SJSA1 (cell line): Measurements from ENCODE around the gene LDAH. TPM values are rescaled to one million over a fixed set of nuclear protein-coding genes. Genes with fewer than 3 reads are reported as not detected.

Source experiments
- DNase-seq, 2 experiments: peaks; one replicate each; pipeline ENCODE4 v3.0.0-alpha.2; 2015 to 2020; ENCODE audit warnings: low spot score in 2 of 2, low read depth in 1 of 2
- H3K27ac ChIP-seq: fragments of 250-450 bp; sonication (Bioruptor Pico); 2 replicates; pipeline ENCODE4 v1.5.1; 2020; ENCODE audit warnings: mild to moderate bottlenecking, moderate library complexity
- H3K27me3 ChIP-seq: fragments of 250-450 bp; sonication (Bioruptor Pico); replicated peaks from 2 replicates; pipeline ENCODE4 v1.5.1; 2020; ENCODE audit warnings: mild to moderate bottlenecking, moderate library complexity
- H3K36me3 ChIP-seq: fragments of 250-450 bp; sonication (Bioruptor Pico); 2 replicates; pipeline ENCODE4 v1.5.1; 2020; ENCODE audit warnings: mild to moderate bottlenecking
- H3K4me1 ChIP-seq: fragments of 250-450 bp; sonication (Bioruptor Pico); replicated peaks from 2 replicates; pipeline ENCODE4 v1.6.1; 2021; ENCODE audit warnings: mild to moderate bottlenecking
- H3K4me3 ChIP-seq: fragments of 250-450 bp; sonication (Bioruptor Pico); 2 replicates; pipeline ENCODE4 v1.5.1; 2020; ENCODE audit warnings: mild to moderate bottlenecking
- H3K9me3 ChIP-seq: fragments of 250-450 bp; sonication (Bioruptor Pico); replicated peaks from 2 replicates; pipeline ENCODE4 v1.5.1; 2020; ENCODE audit warnings: mild to moderate bottlenecking
- total RNA-seq: library from RNA; depleted of rRNA; stranded (reverse); fragments of >200 nt; shearing (Covaris generic); gene quantifications from 2 replicates; pipeline ENCODE4 v1.2.3, GENCODE V29; 2014

The LDAH gene
- total RNA-seq, 1 experiment from 2014 or later, result 28.2 TPM

DNA sequence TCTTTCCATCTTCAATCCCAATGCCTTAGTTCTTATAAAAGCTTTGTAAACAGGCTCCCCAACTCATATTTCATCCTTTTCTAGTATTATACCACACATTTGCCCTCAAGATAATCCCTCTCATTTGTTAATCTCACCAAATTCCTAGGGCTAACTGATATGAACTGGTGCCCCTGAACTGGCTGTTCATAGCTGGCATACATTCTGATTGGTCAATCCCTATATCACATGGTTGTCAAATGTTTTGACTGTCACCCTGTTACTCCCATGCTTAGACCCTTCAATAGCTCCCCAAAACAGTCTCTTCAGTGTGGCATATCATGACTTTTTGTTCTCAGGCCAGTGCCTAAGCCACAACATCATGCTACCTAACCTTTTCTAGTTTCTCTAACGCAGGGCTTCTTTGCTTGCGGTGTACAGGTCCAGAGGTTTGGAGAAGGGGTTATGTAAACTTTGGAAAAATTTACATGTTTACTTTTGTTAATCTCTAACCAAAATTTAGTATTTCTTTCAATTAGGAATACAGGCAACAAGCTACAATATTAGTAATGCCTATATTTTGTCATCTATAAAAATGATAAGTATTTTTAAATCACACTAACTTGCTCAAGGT, 125.5 kb downstream of the LDAH start:
- no peaks in the 10 kb centered on the region for H3K9me3 ChIP-seq
- no peak overlapping the region for H3K27ac ChIP-seq
- no peak overlapping the region for H3K4me3 ChIP-seq
- H3K36me3 ChIP-seq, result peaks cover 5% of the 10 kb centered on the region; the same call in 1 of the 2 replicates
- no peak for DNase-seq
- H3K4me1 ChIP-seq, result peaks cover 23% of the 10 kb centered on the region
- no peaks in the 10 kb centered on the region for H3K27me3 ChIP-seq

DNA sequence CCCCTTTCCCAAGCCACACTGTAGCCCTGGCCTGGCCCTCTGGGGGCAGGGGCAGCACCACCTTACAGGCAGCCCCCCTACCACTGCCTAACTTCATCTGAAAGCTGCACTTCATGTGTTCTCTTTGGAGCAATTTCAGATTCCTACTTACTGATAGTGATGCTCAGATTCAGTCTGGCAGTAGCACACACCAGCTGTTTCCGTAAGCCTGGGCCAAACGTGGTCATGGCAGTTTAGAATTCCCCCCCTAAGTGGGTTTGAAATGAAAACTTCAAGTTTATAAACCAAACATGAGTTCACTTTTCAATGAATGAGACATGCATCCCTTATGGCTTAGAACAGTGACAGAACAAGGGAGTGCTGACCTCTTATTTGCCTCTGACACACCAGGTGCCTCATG, 126.5 kb downstream of the LDAH start:
- DNase-seq, result no peak
- no peaks in the 10 kb centered on the region for H3K27me3 ChIP-seq
- H3K4me1 ChIP-seq, result peaks cover 21% of the 10 kb centered on the region

DNA sequence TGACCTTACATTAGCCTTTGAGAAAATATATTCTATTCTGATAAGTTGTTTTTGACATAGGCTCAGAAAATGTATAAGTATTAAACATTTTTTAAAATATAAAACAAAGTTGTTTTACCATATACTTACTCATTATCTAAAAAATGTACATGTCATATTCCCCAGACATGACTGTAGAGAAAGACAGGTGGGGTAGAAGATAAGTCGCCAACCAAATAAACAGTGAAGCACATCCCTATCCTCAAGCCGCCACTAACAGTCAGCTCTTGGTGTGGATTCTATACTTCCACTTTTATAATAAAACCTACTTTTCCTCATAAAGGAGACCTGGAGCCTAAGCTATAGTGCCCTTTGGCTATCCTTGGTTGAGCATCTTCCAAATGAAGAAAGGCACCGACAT, 129.6 kb downstream of the LDAH start:
- no peaks in the 10 kb centered on the region for H3K9me3 ChIP-seq
- H3K4me3 ChIP-seq, result no peak overlapping the region
- DNase-seq, result no peak
- no peaks in the 10 kb centered on the region for H3K27me3 ChIP-seq
- H3K4me1 ChIP-seq, result peaks cover 11% of the 10 kb centered on the region
- no peak overlapping the region for H3K27ac ChIP-seq
- H3K36me3 ChIP-seq, result no peaks in the 10 kb centered on the region

More for the DNA sequence above, 126.5 kb downstream of the LDAH start:
- Histone ChIP-seq H3K4me3 (no peak overlapping the region), H3K36me3 (peaks cover 5% of the 10 kb centered on the region; the same call in 1 of the 2 replicates), H3K9me3 (no peaks in the 10 kb centered on the region), H3K27ac (no peak overlapping the region)

DNA sequence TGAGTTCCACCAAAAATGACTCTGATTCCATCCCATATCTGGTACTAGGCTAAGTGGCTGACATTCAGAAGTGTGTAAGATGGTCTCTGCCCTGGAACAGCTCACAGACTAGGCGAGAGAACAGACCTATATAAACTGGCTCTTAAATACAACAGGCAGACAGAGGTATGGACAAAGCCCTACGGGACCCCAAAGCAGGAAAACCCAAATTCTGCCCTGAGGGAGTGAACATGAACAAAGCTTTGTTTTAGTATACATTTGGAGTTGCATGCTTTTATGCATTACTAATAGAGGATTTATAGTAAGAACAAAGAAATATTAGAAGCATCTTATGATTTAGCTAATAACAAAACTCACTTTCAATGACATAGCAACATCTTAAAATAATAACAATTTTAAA, 130.8 kb downstream of the LDAH start:
- Histone ChIP-seq H3K36me3 (no peaks in the 10 kb centered on the region), H3K4me1 (peaks cover 11% of the 10 kb centered on the region), H3K9me3 (no peaks in the 10 kb centered on the region), H3K27ac (no peak overlapping the region), H3K4me3 (no peak overlapping the region), H3K27me3 (no peaks in the 10 kb centered on the region)
- DNase-seq, result no peak

DNA sequence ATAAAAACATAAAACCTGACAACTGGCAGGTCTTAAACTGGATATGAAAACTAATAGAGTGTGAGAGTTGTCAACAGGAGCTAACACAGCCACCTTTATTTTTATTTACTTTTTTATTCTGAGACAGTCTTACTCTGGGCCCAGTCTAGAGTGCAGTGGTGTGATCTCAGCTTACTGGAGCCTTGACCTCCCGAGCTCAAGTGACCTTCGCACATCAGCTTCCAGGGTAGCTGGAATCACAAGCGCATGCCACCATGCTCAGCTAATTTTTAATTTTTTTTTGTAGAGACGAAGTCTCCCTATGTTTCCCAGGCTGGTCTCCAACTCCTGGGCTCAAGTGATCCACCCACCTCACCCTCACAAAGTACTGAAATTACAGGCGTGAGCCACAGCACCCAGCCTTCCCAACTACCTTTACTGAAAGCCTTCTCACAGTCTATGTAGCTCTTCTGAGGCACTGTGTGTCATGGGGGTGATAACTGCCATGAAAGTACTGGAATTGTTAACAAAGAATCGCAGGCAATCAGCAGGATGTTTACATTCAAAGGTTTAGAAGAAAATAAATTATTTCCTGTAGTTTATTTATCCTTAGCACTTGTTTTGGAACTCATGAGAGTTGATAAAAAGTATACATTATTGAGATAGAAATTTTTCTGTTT, 131.7 kb downstream of the LDAH start:
- Histone ChIP-seq H3K36me3 (peaks cover 6% of the 10 kb centered on the region; the same call in 1 of the 2 replicates), H3K9me3 (no peaks in the 10 kb centered on the region), H3K27me3 (no peaks in the 10 kb centered on the region), H3K4me1 (peaks cover 11% of the 10 kb centered on the region), H3K27ac (0 out of 2 replicates have a peak overlapping the region, but pooled peaks have one; percentile 15), H3K4me3 (no peak overlapping the region)
- no peak for DNase-seq

DNA sequence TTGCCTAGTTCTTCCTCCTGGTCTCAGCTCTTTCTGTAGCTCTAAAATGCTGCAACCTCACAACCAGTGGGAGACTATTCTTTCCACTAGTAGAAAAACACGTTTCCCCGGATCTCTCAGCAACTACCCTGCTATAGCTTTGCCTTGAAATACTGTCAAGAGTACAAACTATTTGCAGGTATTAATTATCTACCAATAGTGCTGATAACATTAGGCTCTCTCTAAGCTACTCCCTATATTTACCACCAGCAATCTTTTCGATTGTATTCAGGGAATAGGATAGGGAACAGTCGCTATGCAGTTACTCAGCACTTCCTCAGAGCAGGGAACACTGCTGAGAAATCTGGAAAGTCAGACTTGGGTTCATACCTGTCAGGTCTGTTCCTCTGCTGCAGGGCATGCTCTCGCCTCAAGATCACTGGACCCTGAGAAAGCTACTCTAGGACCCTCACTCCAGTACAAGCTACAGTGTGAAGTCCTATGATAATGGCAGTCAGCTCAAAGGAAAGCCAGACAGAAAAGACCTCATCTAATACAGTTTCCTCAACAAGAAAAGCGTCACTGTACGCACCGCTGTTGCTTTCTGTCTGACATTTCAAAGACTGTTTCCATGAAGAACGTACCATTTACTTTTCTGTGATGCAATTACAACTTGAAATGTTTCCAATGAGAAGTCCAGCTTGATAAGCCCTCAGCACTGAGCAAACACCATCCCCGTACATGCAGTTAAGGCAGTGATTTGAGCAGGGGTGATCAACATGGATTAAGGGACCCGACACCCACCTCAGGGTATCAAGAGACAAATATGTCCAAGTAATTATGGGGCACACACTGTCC, 133.3 kb downstream of the LDAH start:
- Histone ChIP-seq H3K27me3 (no peaks in the 10 kb centered on the region), H3K4me3 (no peak overlapping the region), H3K27ac (no peak overlapping the region), H3K9me3 (no peaks in the 10 kb centered on the region), H3K36me3 (peaks cover 10% of the 10 kb centered on the region; the same call in 1 of the 2 replicates), H3K4me1 (peaks cover 11% of the 10 kb centered on the region)
- DNase-seq, result no peak

DNA sequence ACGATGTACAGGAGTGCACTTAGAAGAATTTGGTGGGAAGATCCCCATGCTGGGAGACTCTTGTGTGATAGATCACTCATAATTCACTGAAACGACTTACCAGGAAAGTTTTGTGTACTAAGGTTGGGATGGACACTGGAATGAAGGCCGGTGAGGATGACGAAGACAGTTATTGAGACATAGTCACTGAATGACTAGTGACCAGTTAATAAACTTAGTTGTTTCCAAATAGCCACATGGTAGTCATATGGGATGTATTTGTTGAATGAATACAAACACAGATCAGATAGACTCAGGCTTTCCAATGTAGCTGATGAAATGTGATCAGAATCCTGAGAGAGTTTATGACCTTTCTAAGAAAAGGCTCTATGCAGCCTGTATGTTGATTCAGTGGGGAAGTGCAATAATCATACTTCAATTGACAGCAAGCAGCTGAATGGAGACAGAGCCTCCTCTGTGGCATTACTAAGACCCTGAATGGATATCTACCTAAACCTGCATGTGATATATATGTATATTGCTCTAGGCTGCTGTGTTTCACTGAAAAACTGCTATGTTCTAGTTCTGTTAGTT, 135.6 kb downstream of the LDAH start:
- H3K36me3 ChIP-seq, result peaks cover 14% of the 10 kb centered on the region; the same call in 1 of the 2 replicates
- no peak for DNase-seq
- H3K27ac ChIP-seq, result no peak overlapping the region
- no peaks in the 10 kb centered on the region for H3K9me3 ChIP-seq
- no peak overlapping the region for H3K4me3 ChIP-seq
- H3K27me3 ChIP-seq, result no peaks in the 10 kb centered on the region
- H3K4me1 ChIP-seq, result peaks cover 11% of the 10 kb centered on the region

DNA sequence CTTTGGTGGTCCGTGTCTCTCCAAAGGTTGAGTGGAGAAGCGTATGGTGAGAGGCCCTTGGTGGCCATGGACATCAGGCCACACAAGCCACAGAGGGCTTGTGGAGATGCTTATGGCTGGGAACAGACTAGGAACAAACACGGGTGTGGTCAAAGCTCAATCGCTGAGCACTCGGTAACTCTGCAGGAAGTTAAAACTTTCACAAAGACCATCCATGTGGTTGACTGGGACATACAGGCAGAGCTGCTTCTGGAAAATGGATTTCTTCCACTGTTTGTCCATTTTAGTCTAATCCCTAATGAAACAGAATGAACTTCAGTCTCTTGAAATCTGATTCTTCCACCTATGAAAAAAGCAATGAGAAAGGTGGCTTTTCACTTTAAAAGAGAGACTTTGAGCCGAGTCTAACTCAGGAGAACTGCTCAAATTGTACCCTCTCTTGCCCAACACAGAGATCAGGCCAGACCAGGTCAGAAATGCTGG, 138.3 kb downstream of the LDAH start:
- Histone ChIP-seq H3K9me3 (no peaks in the 10 kb centered on the region), H3K27ac (no peak overlapping the region), H3K36me3 (peaks cover 14% of the 10 kb centered on the region; the same call in 1 of the 2 replicates), H3K27me3 (no peaks in the 10 kb centered on the region), H3K4me1 (no peaks in the 10 kb centered on the region), H3K4me3 (no peak overlapping the region)
- DNase-seq, result no peak

DNA sequence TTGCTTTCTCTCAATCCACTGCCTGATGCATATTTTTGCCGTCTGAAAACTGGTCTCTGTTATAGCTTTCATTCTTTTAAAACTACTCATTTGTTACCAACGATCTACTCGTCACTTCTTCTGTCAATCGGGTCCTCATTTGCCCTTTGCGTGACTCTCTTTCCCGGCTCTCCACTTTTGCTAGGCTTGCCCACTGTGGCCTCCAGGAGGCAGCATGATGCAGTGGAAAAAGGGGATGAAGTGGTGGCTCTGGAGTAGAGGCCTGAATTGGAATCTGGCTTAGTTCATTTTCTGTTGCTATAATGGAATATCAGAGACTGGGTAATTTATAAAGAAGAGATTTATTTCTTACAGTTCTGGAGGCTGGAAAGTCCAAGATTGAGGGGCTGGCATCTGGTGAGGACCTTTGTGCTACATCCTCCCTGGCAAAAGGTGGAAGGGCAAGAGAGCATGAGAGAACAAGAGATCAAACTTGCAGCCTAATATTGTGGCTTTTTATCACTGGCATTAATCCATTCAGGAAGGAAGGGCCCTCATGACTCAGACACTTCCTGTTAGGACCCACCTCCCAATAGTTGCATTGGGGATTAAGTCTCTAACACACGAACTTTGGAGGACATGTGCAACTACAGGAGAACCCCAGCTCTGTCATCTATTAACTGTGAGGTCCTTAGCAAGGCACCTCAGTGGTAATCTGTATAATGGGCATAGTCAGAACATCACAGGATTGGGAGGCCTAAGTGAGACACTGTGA, 140.6 kb downstream of the LDAH start:
- Histone ChIP-seq H3K4me3 (no peak overlapping the region), H3K4me1 (no peaks in the 10 kb centered on the region), H3K36me3 (peaks cover 14% of the 10 kb centered on the region; the same call in 1 of the 2 replicates), H3K9me3 (no peaks in the 10 kb centered on the region), H3K27me3 (no peaks in the 10 kb centered on the region), H3K27ac (no peak overlapping the region)
- DNase-seq, result no peak

DNA sequence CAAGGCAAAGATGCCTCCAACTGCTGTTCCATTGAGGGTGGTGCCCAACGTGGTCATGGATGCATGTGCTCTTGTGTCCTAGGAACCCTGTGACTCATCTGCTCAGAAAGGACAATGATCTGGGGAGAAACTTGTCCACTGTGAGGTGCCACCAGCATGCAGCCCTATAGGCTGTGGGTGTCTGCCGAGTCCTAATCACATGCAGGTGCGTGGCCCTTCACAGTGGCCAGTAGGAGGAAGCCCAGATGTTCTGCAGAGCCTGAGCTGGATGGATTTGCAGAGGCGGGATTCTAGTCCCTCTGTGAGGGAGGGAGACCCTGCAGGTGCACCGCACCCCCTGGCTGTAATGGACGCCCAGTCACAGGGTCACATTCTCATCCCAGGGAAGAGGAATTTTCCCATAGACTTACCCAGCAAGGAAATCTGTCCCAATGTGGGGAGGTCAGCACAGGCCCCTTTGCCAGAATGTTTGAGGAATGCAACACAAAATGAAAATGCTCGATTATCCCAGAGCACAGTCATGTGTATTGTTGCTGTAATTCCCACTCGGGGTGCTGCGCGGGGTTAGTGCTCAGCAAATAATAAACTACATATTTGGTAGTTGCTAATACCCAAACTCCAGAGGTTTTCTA, 142.0 kb downstream of the LDAH start:
- H3K27me3 ChIP-seq, result no peaks in the 10 kb centered on the region
- H3K27ac ChIP-seq, result no peak overlapping the region
- no peak for DNase-seq
- H3K9me3 ChIP-seq, result no peaks in the 10 kb centered on the region
- no peaks in the 10 kb centered on the region for H3K4me1 ChIP-seq
- peaks cover 7% of the 10 kb centered on the region; the same call in 1 of the 2 replicates for H3K36me3 ChIP-seq
- H3K4me3 ChIP-seq, result no peak overlapping the region

DNA sequence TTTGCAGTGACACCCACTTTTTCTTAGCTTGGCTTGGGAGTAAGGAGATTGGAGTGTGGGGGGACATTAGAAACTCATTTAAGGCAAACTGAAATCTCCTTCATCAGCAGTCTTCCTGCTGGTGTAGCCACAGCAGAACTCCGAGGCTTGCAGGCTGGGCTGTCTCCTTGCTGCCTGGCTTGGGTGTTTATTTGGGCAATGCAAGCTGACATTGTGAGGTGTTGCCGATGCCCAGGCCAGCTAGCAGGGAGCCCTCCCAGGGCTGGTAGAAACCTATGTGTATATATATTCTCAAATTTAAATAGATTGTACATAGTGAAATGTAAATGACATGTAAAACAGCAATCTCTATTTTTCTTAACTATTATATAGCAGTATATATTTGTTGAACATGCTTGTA, 144.1 kb downstream of the LDAH start:
- Histone ChIP-seq H3K4me3 (no peak overlapping the region), H3K27me3 (no peaks in the 10 kb centered on the region), H3K36me3 (peaks cover 4% of the 10 kb centered on the region; the same call in 1 of the 2 replicates), H3K9me3 (no peaks in the 10 kb centered on the region), H3K27ac (no peak overlapping the region), H3K4me1 (no peaks in the 10 kb centered on the region)
- no peak for DNase-seq

DNA sequence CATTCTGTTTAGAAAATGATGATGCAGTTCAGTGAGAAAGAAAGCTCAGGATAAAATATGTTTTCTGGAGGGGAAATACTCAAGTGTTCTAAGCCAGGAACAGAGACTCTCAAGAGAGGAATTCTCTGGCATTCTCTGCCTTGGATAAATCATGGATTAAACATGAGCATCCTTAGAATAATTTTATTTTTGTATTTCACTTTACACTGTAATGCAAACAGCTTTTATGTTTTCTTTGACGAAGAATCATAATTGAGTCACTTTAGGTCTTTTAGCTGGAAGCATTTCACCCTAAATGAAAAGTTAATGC, 144.9 kb downstream of the LDAH start:
- H3K4me3 ChIP-seq, result no peak overlapping the region
- H3K27ac ChIP-seq, result no peak overlapping the region
- no peak for DNase-seq
- peaks cover 3% of the 10 kb centered on the region; the same call in 1 of the 2 replicates for H3K27me3 ChIP-seq
- no peaks in the 10 kb centered on the region for H3K9me3 ChIP-seq
- no peaks in the 10 kb centered on the region for H3K4me1 ChIP-seq
- peaks cover 4% of the 10 kb centered on the region; the same call in 1 of the 2 replicates for H3K36me3 ChIP-seq
